Neural progenitor cell (in vitro differentiated cells): ENCODE data around the gene CEACAM16. TPM values are rescaled to one million over a fixed set of nuclear protein-coding genes. Genes with fewer than 3 reads are reported as not detected.

Experiments used
- DNase-seq: peaks from one replicate; pipeline ENCODE4 v3.0.0-alpha.2; 2016; ENCODE audit warnings: low spot score
- H2AFZ ChIP-seq: fragments of 200-600 bp; sonication (generic); replicated peaks from 2 replicates; pipeline ENCODE4 v1.6.1; 2016; ENCODE audit warnings: antibody characterized with exemption
- H3F3A ChIP-seq: fragments of 200-600 bp; sonication (generic); 2 replicates; pipeline ENCODE4 v1.6.1; 2016; ENCODE audit warnings: antibody characterized with exemption, low read depth
- H3K27ac ChIP-seq: fragments of 200-600 bp; sonication (generic); 2 replicates; pipeline ENCODE4 v1.5.1; 2016; ENCODE audit warnings: mild to moderate bottlenecking
- H3K27me3 ChIP-seq: fragments of 200-600 bp; sonication (generic); 2 replicates; pipeline ENCODE4 v1.6.1; 2016; ENCODE audit warnings: mild to moderate bottlenecking, moderate library complexity
- H3K36me3 ChIP-seq: fragments of 200-600 bp; sonication (generic); 2 replicates; pipeline ENCODE4 v1.5.1; 2016
- H3K4me1 ChIP-seq: fragments of 200-600 bp; sonication (generic); 2 replicates; pipeline ENCODE4 v1.6.1; 2016; ENCODE audit warnings: mixed run types
- H3K4me2 ChIP-seq: fragments of 200-600 bp; sonication (generic); 2 replicates; pipeline ENCODE4 v1.6.1; 2016
- H3K4me3 ChIP-seq: fragments of 200-600 bp; sonication (generic); 2 replicates; pipeline ENCODE4 v1.5.1; 2016
- H3K79me2 ChIP-seq: fragments of 200-600 bp; sonication (generic); 2 replicates; pipeline ENCODE4 v1.6.1; 2016; ENCODE audit warnings: low read depth
- H3K9ac ChIP-seq: fragments of 200-600 bp; sonication (generic); 2 replicates; pipeline ENCODE4 v1.6.1; 2016
- H3K9me3 ChIP-seq: fragments of 200-600 bp; sonication (generic); 2 replicates; pipeline ENCODE4 v1.5.1; 2016; ENCODE audit warnings: low read depth
- H4K20me1 ChIP-seq: fragments of 200-600 bp; sonication (generic); 2 replicates; pipeline ENCODE4 v1.6.1; 2016; ENCODE audit warnings: low read depth
- H3K27ac Mint-ChIP-seq: 3 replicates; pipeline ENCODE4 v1.8.0; 2021; ENCODE audit warnings: mixed read lengths
- H3K27me3 Mint-ChIP-seq: 2 replicates; pipeline ENCODE4 v1.8.0; 2022; ENCODE audit warnings: low read depth, mild to moderate bottlenecking, inconsistent platforms, moderate library complexity, mixed read lengths; ENCODE audit not compliant: insufficient read depth
- H3K36me3 Mint-ChIP-seq: 3 replicates; pipeline ENCODE4 v1.8.0; 2021; ENCODE audit warnings: mixed read lengths
- H3K4me1 Mint-ChIP-seq: 3 replicates; pipeline ENCODE4 v1.8.0; 2021; ENCODE audit warnings: mixed read lengths
- H3K4me3 Mint-ChIP-seq: 3 replicates; pipeline ENCODE4 v1.8.0; 2021; ENCODE audit warnings: mild to moderate bottlenecking, moderate library complexity, mixed read lengths
- H3K9me3 Mint-ChIP-seq: 3 replicates; pipeline ENCODE4 v1.8.0; 2020; ENCODE audit warnings: mixed read lengths
- CTCF ChIP-seq: fragments of 200-600 bp; sonication (generic); IDR thresholded peaks from 2 replicates; pipeline ENCODE4 v1.5.1; 2017; ENCODE audit warnings: antibody characterized with exemption, mild to moderate bottlenecking
- EZH2 ChIP-seq: fragments of 200-600 bp; sonication (generic); IDR thresholded peaks from 2 replicates; pipeline ENCODE4 v1.6.1; 2017; ENCODE audit warnings: antibody characterized with exemption, mild to moderate bottlenecking, moderate library complexity
- EZH2phosphoT487 ChIP-seq: fragments of 200-600 bp; sonication (generic); IDR thresholded peaks from 2 replicates; pipeline ENCODE4 v1.6.1; 2017; ENCODE audit warnings: antibody characterized with exemption
- total RNA-seq: library from RNA; depleted of rRNA; stranded (reverse); fragments of >200 nt; gene quantifications from 2 replicates; pipeline ENCODE4 v1.2.3, GENCODE V29; 2015; ENCODE audit warnings: low replicate concordance

Gene CEACAM16
- total RNA-seq, 1 donor from 2014 or later, result not detected

- Mint-ChIP-seq H3K27me3 (peaks cover 15% of the 10 kb centered on the region), H3K9me3 (peaks cover under 1% of the 10 kb centered on the region), H3K27ac (no peak overlapping the region), H3K4me1 (no peaks in the 10 kb centered on the region), H3K4me3 (no peak overlapping the region), H3K36me3 (no peaks in the 10 kb centered on the region)
- Histone ChIP-seq H3K4me1 (no peaks in the 10 kb centered on the region), H4K20me1 (no peaks in the 10 kb centered on the region), H3K9ac (no peak overlapping the region), H3K4me2 (no peak overlapping the region), H3F3A (no peaks in the 10 kb centered on the region), H3K27ac (no peak overlapping the region), H3K4me3 (no peak overlapping the region), H3K79me2 (no peaks in the 10 kb centered on the region), H2AFZ (no peak overlapping the region), H3K9me3 (no peaks in the 10 kb centered on the region), H3K36me3 (no peaks in the 10 kb centered on the region), H3K27me3 (no peaks in the 10 kb centered on the region)
- no peak for DNase-seq
- TF ChIP-seq EZH2phosphoT487 (no peak), EZH2 (no peak), CTCF (no peak)
Observed at GRCh38 chr19:44710483-44710882, 11.5 kb downstream of the CEACAM16 start.

GRCh38 chr19:44712864-44713515 is 14.0 kb downstream of the CEACAM16 start:
- no peaks in the 10 kb centered on the region for H3K36me3 ChIP-seq
- H3K4me3 ChIP-seq, result no peak overlapping the region
- H3K4me1 Mint-ChIP-seq, result no peaks in the 10 kb centered on the region
- H3K4me3 Mint-ChIP-seq, result no peak overlapping the region
- no peak overlapping the region for H3K27ac ChIP-seq
- DNase-seq, result no peak
- no peak overlapping the region for H3K4me2 ChIP-seq
- H3K27me3 ChIP-seq, result no peaks in the 10 kb centered on the region
- H3K9me3 Mint-ChIP-seq, result no peaks in the 10 kb centered on the region
- TF ChIP-seq EZH2 (no peak), EZH2phosphoT487 (no peak), CTCF (no peak)
- no peak overlapping the region for H3K9ac ChIP-seq
- no peak overlapping the region for H2AFZ ChIP-seq
- no peak overlapping the region for H3K27ac Mint-ChIP-seq
- no peaks in the 10 kb centered on the region for H3F3A ChIP-seq
- no peaks in the 10 kb centered on the region for H3K4me1 ChIP-seq
- H4K20me1 ChIP-seq, result no peaks in the 10 kb centered on the region
- H3K27me3 Mint-ChIP-seq, result peaks cover 13% of the 10 kb centered on the region
- no peaks in the 10 kb centered on the region for H3K9me3 ChIP-seq
- H3K36me3 Mint-ChIP-seq, result no peaks in the 10 kb centered on the region
- no peaks in the 10 kb centered on the region for H3K79me2 ChIP-seq

DNA sequence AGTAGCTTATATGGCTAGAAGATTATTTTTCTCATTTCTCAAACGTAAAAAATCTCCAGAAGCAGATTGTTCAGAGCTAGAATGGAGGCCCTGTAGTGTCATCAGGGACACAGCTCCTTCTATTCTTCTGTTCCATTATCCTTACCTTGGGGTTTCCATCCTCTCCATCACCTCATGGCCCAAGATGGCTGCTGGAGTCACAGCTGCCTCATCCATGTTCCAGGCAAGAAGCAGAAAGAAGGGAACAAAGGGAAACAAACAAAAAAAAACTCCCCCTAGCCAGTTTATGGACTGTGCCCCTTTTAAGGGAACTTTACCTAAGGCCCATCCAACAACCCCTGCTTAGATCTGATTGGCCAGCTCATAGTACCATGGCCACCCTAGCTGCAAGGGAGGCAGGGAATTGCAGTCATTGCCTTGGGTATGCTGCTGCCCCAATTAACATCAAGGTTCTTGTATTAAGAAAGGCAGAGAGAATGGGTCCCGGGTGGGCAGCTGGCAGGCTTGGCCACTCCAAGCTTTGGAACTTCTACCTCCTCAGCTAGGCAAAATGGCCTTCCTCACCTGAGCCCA is 15.7 kb downstream of the CEACAM16 start:
- no peaks in the 10 kb centered on the region for H3K36me3 Mint-ChIP-seq

More for the DNA sequence above, 15.7 kb downstream of the CEACAM16 start:
- H3K79me2 ChIP-seq, result no peaks in the 10 kb centered on the region
- H3K9ac ChIP-seq, result no peak overlapping the region
- Mint-ChIP-seq H3K27ac (no peak overlapping the region), H3K4me3 (no peak overlapping the region), H3K27me3 (peaks cover 15% of the 10 kb centered on the region), H3K9me3 (no peaks in the 10 kb centered on the region), H3K4me1 (peaks cover 12% of the 10 kb centered on the region)
- DNase-seq, result no peak
- H3K27ac ChIP-seq, result no peak overlapping the region
- H3K36me3 ChIP-seq, result no peaks in the 10 kb centered on the region
- no peaks in the 10 kb centered on the region for H3K9me3 ChIP-seq
- no peak overlapping the region for H2AFZ ChIP-seq
- no peak overlapping the region for H3K4me2 ChIP-seq
- no peaks in the 10 kb centered on the region for H3K27me3 ChIP-seq
- H3K4me1 ChIP-seq, result peaks cover 5% of the 10 kb centered on the region
- no peaks in the 10 kb centered on the region for H4K20me1 ChIP-seq
- TF ChIP-seq CTCF (no peak), EZH2 (no peak), EZH2phosphoT487 (no peak)
- H3K4me3 ChIP-seq, result no peak overlapping the region
- H3F3A ChIP-seq, result no peaks in the 10 kb centered on the region
